Peyer's patch (tissue), 4 donors: ENCODE results near the gene RNF225. TPM values are rescaled to one million over a fixed set of nuclear protein-coding genes. Genes with fewer than 3 reads are reported as not detected.
"Not testable (repeated sequence)": the region's sequence is repeated elsewhere in the genome, so short reads cannot be mapped to it uniquely, and the experiment has no call there.

ENCODE experiments used
- DNase-seq, 3 donors: peaks; one replicate each; pipeline ENCODE4 v3.0.0-alpha.2; 2017 to 2019
- H3K27ac ChIP-seq, 4 donors: fragments of 200-600 bp; sonication (generic); one replicate each; pipeline ENCODE4 v1.5.1; 2016 to 2019
- H3K27me3 ChIP-seq, 2 donors: fragments of 200-600 bp; sonication (generic); one replicate each; pipeline ENCODE4 v1.5.1; 2019
- H3K36me3 ChIP-seq, 3 donors: fragments of 200-600 bp; sonication (generic); one replicate each; pipeline ENCODE4 v1.5.1; 2016 to 2019
- H3K4me1 ChIP-seq, 4 donors: fragments of 200-600 bp; sonication (generic); one replicate each; pipeline ENCODE4 v1.5.1; 2016 to 2019
- H3K4me3 ChIP-seq, 4 donors: fragments of 200-600 bp; sonication (generic); 1 replicate in 3 of 4; 2 replicates in 1 of 4; pipeline ENCODE4 v1.5.1; 2016 to 2019; ENCODE audit warnings: mild to moderate bottlenecking in 1 of 4
- H3K9me3 ChIP-seq, 4 donors: fragments of 200-600 bp; sonication (generic); one replicate each; pipeline ENCODE4 v1.5.1; 2016 to 2019; ENCODE audit warnings: mild to moderate bottlenecking in 1 of 4
- POLR2A ChIP-seq, 2 donors: fragments of 450-650 bp; IDR thresholded peaks; one replicate each; pipeline ENCODE4 v1.5.1; 2017; ENCODE audit warnings: antibody characterized with exemption in 2 of 2, mild to moderate bottlenecking in 2 of 2, moderate library complexity in 2 of 2
- total RNA-seq, 4 donors: library from RNA; depleted of rRNA; stranded (reverse); fragments of >200 nt; gene quantifications; one replicate each; pipeline ENCODE4 v1.1.0, GENCODE V29; 2016
- TF ChIP-seq, protein P1 (sequence below), 6 experiments: fragments of 450-650 bp in 4 of 6; fragments of 200-600 bp in 2 of 6; sonication (generic) in 1 of 6; IDR thresholded peaks; one replicate each; pipeline ENCODE4 v1.5.1; 2017 to 2019; ENCODE audit warnings: antibody characterized with exemption in 6 of 6, mild to moderate bottlenecking in 3 of 6, moderate library complexity in 1 of 6

The RNF225 gene
- total RNA-seq, 4 donors from 2014 or later: not detected

DNA sequence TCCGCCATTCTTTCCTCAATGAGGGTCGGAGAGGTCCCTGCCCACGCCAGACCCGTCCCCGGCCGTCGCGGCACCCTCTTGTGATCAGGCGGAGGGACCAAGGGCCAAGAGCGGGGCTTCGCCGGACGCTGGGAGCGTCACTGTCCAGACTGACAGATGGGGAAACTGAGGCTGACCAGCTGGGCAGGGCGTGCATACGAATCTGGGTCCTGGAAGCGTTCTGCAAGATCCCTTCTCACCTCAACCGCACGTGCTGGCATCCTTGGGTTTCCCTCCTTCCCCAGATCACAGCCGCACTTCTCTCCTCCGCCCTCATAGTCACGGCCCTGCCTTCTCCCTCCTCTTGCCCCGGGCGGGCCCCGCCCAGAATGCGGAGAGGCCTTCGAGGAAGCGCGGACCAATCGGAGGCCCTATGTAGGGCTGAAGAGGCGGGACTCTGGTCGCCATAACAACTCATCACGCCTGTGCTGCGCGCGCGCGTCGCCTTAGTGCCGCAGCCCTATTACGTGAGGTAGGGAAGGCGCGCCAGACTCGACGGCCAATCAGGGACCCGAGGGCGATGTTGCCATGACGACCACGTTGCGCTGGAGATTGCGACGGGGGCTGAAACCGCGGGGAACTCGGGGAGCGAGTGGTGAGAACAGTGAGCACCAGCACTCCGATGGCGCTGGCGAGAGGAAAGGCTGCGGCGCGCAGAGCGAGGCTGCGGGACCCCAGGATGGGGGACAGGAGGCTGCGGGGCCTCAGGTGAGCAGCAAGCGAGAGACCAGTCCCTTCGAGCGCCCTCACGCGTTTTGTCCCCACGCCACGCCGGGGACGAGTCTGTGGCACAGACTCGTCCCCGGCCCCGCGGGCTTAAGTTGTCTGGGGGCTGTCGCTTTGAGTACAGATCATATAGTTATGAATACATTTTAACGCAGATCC is 5.7 kb downstream of the RNF225 start:
- no peaks in the 10 kb centered on the region for H3K9me3 ChIP-seq
- peak; percentile 99 to 100 (median 100) for DNase-seq
- H3K27me3 ChIP-seq: peaks cover 0 to 13% of the 10 kb centered on the region in 2 donors
- H3K4me3 ChIP-seq: peak overlapping the region; percentile 47 to 80 (median 62)
- peaks cover 4 to 29% (median 8%) of the 10 kb centered on the region in 4 donors for H3K4me1 ChIP-seq
- peak; percentile 46 to 53 for TF ChIP-seq POLR2A (IDR thresholded peaks at IDR 0.05)
- TF ChIP-seq, protein P1, sequence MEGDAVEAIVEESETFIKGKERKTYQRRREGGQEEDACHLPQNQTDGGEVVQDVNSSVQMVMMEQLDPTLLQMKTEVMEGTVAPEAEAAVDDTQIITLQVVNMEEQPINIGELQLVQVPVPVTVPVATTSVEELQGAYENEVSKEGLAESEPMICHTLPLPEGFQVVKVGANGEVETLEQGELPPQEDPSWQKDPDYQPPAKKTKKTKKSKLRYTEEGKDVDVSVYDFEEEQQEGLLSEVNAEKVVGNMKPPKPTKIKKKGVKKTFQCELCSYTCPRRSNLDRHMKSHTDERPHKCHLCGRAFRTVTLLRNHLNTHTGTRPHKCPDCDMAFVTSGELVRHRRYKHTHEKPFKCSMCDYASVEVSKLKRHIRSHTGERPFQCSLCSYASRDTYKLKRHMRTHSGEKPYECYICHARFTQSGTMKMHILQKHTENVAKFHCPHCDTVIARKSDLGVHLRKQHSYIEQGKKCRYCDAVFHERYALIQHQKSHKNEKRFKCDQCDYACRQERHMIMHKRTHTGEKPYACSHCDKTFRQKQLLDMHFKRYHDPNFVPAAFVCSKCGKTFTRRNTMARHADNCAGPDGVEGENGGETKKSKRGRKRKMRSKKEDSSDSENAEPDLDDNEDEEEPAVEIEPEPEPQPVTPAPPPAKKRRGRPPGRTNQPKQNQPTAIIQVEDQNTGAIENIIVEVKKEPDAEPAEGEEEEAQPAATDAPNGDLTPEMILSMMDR (IDR thresholded peaks at IDR 0.05): peak in 1 of 6 experiments; percentile 11
- no peaks in the 10 kb centered on the region for H3K36me3 ChIP-seq
- H3K27ac ChIP-seq: peak overlapping the region; percentile 65 to 82 (median 71)

DNA sequence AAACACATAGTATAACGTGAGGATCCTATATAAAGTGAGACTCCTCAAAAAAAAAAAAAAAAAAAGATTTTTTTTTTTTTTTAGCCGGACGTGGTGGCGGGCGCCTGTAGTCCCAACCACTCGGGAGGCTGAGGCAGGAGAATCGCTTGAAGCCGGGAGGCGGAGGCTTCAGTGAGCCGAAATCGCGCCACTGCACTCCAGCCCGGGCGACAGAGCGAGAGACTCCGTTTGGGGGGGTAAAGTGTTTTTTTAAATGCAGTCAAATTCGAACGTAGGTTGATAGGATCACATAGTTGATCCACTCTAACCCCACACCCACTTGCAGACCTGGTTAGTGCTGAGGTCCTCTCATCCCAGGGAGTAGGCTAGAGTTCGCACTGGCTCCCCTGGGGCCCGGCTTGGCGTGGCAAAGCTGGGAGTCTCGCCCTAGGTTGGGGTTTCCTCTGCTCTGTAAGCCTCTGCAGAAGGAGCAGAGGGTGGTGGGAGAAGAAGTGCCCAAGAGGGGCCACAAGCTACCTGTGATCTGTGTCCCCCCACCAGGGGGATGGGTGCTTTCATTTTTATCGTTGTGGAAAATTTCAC is 6.5 kb downstream of the RNF225 start:
- TF ChIP-seq POLR2A (IDR thresholded peaks at IDR 0.05): no peak
- TF ChIP-seq, protein P1 (IDR thresholded peaks at IDR 0.05): no peak
- peak in 2 of 3 donors; percentile 43 to 50 for DNase-seq
- peaks cover 4 to 24% (median 8%) of the 10 kb centered on the region in 4 donors for H3K4me1 ChIP-seq
- H3K36me3 ChIP-seq: no peaks in the 10 kb centered on the region
- no peaks in the 10 kb centered on the region for H3K9me3 ChIP-seq
- peak overlapping the region; percentile 47 to 80 (median 62) for H3K4me3 ChIP-seq
- H3K27me3 ChIP-seq: peaks cover 0 to 9% of the 10 kb centered on the region in 2 donors
- peak overlapping the region in 3 of 4 donors; percentile 65 to 82 (median 77) for H3K27ac ChIP-seq

DNA sequence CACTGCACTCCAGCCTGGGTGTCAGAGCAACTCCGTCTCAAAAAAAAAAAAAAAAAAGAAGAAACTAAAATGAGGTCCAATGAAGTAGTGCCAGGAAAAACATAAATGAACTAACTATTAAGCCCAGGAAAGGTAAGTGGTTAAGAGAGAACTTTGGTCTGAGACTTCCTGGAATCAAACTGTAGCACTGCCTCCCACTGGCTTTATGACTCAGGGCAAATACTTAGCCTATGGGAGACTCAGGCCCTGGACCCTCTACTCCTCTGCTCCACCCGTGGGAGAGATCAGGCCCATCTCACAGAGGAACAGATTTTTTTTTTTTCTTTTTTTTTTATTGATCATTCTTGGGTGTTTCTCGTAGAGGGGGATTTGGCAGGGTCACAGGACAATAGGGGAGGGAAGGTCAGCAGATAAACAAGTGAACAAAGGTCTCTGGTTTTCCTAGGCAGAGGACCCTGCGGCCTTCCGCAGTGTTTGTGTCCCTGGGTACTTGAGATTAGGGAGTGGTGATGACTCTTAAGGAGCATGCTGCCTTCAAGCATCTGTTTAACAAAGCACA is 8.5 kb downstream of the RNF225 start:
- not testable (repeated sequence) for DNase-seq, H3K4me3 ChIP-seq
- H3K27ac ChIP-seq: peak overlapping the region in 1 of 4 donors; percentile 2

DNA sequence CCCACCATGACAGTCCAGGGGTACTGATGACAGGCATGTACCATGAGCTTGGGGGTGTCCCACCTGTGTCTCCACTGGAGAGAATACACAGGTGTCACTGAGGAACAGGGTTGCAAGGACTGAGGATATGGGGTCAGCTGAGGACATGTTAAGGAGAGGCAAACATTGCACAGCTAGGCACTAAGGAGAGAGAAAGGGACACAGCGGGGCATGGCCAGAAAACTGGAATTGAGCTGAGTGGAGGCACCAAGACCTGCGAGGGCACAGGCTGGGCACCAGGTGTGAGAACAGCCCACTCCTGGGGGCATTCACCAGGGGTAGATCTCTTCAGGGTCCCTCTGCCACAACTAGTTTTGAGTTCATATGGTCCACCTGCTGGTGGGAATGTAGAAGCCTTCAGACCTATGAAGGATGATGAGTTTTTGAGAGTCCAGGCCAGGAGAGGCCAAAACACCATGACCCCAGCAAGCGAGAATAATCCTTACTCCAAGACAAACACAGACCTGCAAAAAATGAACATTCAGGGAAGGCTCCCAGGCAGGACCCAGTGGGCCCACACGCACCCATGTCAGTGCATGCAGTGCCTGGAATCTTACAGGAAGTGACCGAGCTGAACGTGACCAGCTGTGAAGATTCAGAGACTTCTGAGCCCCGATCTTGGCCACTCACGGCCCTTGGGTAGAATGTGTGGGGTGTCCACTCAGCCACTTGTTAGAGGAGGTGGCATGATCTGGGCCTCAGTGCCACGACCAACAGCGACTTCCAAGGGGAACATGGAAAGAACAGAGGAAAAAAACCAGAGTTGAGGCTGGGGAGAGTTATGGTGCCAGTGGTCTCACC is 11.6 kb downstream of the RNF225 start:
- H3K4me1 ChIP-seq: peaks cover 0 to 31% (median 8%) of the 10 kb centered on the region in 4 donors
- peak overlapping the region in 2 of 4 donors; percentile 79 to 93 for H3K27ac ChIP-seq
- peak overlapping the region in 2 of 4 donors; percentile 81 to 100 for H3K4me3 ChIP-seq
- DNase-seq: no peak
- H3K36me3 ChIP-seq: no peaks in the 10 kb centered on the region
- no peaks in the 10 kb centered on the region for H3K9me3 ChIP-seq
- TF ChIP-seq, protein P1 (IDR thresholded peaks at IDR 0.05): peak in 1 of 6 experiments; percentile 11
- TF ChIP-seq POLR2A (IDR thresholded peaks at IDR 0.05): no peak
- no peaks in the 10 kb centered on the region for H3K27me3 ChIP-seq

More for the DNA sequence above, 8.5 kb downstream of the RNF225 start:
- H3K27me3 ChIP-seq, H3K36me3 ChIP-seq, H3K9me3 ChIP-seq: not testable (repeated sequence)
- peaks cover 4 to 33% (median 13%) of the 10 kb centered on the region in 4 donors for H3K4me1 ChIP-seq

DNA sequence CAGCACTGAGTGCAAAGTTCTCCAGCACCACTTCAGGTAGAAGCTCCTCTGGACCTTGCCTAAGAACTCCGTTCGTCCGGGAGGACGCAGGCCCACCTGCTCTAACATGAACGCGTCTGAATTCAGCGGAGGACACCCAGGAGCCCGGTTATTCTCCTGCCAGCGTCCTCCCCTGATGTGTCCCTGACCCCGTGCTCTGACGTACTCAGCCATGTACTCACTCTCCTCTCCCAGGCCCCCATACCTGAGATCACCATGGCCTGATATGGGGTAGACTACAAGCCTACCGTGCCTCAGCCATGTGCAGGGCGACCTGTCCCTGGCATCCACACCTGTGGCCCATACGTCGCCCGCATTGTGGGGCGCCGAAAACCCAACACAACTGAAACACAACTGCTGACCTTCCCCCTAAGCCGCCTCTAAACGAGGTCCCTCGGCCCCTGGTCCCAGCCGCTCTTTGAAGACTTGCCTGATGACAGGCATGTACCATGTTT is 12.2 kb downstream of the RNF225 start:
- Histone ChIP-seq H3K9me3 (no peaks in the 10 kb centered on the region), H3K4me3 (peak overlapping the region; percentile 54 to 100 (median 82)), H3K27me3 (no peaks in the 10 kb centered on the region), H3K4me1 (peaks cover 0 to 26% (median 7%) of the 10 kb centered on the region in 4 donors), H3K27ac (peak overlapping the region; percentile 79 to 93 (median 84)), H3K36me3 (no peaks in the 10 kb centered on the region)
- TF ChIP-seq, protein P1 (IDR thresholded peaks at IDR 0.05): no peak
- no peak for TF ChIP-seq POLR2A (IDR thresholded peaks at IDR 0.05)
- no peak for DNase-seq
